GM21717 (cell line): Measurements from ENCODE around the gene FAM187B.

Source experiments
- ATAC-seq: cut with Tn5 transposase; IDR thresholded peaks from one replicate; pipeline ENCODE4 v1.9.1; 2021; ENCODE audit warnings: mild to moderate bottlenecking, moderate library complexity; ENCODE audit not compliant: unreplicated experiment

Gene FAM187B

DNA sequence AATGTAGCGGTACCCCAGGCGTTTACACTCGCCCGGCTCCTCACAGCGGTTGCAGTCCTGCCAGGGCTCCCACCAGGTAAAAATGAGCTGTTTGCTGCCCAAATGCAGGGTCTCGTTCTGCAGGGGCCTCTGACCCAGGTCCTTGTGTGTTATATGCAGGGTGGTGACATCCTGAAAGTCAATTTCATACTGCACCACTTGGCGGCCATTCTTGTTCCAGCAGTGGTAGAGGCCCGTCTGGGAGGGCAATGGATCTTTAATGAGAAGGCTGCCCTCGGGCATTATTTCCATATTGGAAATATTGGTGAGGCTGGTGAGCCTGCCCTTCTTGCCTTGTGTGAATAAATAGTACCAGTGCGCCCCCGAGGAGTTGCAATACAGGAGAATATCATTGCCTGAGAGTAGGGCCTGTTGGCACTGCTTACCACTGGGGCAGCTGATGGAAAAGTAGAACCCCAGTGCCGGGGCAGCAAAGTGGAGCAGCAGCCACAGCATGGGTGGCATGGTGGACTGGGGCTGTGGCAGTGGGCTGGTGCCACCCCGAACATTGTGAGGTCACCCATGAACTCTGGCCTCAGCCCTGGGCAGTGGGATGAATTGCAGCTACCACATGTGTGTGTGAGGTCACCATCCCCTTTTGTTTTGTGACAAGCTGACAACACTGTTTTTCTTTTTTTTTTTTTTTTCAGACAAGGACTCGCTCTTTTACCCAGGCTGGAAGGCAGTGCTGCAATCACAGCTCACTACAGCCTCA lies at the start of gene FAM187B:
Gene FAM187B (minus strand): TSS at position 563 of the 754 bp plus-strand sequence. CDS start 59 bp downstream, at position 504.
- ATAC-seq = no peak

DNA sequence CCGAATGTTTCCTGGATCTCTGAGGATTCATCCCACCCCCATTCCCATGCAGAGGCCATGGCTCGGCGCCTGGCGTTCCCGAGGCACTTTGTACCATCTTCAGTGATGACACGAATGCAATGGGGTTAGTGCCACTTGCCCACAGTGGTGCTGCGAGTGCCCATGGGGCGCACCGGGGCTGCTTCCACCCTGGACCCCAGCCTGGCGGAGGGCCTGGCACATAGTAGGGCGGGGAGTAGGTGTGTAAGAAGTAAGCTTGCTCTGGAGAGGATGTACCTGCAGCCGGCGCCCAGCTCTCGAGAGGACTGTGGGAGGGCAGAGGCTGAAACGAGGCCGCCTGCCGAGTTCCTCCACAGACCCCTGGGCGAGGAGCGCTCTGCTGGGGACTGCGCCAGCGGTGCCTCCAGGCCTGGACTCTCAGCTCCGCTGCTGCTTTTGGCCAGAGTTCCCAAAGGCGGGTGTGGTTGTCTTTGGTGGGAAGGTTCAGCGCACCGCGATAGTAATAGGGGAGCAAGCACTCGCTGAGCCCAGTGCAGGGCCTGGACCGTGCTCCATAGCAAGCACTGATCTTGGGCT lies 48.3 kb upstream of the FAM187B start:
- ATAC-seq = no peak

DNA sequence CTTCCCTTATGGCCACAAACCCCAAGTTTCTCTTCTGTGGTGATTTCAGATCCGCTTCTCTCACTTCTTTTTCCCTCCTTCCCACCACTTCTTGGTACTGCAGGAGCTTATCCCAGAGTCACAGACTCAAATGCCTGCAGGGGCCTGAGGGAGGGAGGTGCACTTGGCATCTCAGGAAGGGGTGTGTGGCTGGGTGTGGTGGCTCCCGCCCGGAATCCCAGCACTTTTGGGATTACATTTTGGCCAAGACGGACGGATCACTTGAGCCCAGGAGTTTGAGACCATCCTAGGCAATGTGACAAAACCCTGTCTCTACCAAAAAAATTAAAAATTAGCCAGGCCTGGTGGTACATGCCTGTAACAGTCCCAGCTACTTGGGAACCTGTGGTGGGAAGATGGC lies 45.8 kb upstream of the FAM187B start:
- ATAC-seq = no peak

DNA sequence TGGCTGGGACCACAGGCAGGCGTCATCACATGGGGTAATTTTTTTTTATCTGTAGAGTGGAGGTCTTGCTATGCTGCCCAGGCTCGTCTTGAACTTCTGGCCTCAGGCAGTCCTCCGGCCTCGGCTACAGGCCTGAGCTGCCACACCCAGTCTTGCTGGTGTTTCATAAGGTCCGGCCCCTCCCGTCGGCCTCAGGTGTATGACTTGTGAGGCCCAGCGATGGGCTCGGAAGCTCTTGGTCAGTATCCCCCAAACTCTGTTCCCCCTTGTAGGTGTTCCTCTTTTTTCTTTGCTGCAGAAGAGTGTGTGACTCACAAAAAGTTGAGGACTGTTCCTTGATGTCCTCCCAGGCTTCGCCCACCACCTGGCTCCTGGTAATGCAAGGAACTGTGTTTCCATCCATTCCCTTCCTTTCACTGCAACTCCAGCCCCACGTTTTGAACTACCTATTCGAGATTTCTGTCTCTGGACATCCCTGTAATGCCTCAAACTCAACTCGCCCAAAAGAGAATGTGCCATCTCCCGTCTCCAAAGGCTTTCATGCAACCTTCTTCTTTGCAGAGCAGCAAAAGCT lies 45.2 kb upstream of the FAM187B start:
- ATAC-seq = no peak

DNA sequence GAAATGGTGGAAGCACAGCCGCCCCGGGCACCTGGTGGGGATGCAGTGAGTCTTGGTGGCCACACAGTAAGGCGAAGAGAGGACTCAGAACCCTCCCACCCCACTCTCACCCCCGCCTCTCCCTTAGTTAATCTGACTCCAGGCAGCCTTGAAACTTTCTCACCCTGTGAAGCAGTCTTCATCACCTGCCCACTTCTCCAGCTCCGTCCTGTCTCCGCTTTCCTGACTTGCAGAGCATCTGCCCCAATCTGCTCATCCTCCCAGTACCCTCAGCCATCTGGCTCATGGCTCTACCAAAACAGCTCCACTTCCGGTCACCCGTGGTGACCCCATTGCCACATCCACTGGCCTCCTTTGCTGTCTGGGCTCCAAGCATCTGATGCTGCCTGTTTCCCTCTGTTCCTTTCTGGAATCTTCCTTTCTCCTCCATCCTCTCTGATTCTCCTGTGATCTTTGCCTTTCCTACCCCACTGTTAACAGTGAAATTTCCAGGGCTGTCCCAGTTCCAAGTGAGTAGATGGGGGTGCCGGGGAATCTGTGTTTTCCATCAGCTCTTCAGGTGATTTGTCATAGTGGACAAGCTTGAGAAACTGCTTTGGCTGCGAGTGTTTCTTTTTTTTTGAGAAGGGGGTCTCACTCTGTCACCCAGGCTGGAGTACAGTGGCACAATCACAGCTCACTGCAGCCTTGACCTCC lies 44.6 kb upstream of the FAM187B start:
- ATAC-seq = no peak

DNA sequence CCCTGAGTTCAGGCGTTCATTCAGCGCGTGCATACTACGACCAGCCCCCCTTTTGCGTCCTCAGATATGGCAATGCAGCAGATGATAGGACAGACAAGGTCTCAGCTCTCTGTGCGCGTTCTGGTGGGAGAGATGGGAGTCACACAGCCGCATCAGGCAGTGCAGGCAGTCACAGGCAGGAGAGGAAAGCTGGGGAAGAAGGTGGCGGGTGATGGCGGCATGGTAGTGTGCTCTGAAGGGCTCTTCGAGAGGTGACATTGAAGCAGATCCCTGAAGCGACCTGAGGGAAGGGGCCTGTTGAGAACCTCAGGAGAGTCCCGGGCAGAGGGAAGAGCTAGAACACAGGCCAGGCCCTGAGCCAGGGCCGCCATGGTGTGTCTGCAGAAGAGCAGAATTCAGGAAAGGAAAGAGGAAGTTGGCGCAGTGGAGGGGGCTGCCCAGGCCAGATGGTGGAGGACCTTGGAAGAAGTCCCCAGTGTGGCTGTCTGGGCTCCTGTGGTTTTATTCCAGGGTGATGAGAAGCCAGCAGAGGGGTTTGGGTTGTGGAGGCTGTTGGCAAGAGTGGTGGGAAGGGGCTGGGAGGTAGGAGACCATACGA lies 43.7 kb upstream of the FAM187B start:
- no peak for ATAC-seq

DNA sequence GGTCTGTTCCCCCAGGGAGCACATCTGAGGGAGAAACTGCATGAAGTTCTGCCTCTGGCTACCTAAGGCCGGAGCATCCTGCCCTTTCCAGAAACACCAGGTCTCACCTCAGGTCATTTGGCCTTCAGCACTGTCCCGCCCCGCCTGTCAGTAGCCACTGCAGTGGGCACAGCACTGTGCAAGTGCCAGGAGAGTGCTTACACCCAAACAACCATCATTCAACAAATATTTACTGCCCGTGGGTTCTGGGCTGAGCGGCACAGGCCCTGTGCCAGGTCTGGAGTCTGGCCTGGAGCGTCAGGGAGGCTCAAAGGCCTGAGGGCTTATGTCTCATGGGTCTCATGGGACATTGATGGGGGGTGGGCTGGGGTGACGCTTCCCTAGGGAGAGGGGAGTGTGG lies 43.0 kb upstream of the FAM187B start:
- no peak for ATAC-seq

DNA sequence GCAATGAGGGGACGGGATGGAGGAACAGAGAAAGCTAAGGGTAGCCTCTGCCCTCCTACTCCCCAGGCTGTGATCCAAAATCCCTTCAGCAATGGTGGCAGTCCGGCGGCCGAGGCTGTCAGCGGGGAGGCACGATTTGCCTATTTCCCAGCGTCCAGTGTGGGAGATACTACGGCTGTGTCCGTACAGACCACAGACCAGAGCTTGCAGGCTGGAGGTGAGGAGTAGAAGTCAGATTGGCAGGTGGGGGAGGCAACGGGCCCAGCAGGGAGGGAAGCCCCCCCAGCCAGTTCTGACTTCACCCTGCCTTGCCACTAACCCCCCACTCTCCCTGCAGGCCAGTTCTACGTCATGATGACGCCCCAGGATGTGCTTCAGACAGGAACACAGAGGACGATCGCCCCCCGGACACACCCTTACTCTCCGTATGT lies 41.9 kb upstream of the FAM187B start:
- no peak for ATAC-seq

DNA sequence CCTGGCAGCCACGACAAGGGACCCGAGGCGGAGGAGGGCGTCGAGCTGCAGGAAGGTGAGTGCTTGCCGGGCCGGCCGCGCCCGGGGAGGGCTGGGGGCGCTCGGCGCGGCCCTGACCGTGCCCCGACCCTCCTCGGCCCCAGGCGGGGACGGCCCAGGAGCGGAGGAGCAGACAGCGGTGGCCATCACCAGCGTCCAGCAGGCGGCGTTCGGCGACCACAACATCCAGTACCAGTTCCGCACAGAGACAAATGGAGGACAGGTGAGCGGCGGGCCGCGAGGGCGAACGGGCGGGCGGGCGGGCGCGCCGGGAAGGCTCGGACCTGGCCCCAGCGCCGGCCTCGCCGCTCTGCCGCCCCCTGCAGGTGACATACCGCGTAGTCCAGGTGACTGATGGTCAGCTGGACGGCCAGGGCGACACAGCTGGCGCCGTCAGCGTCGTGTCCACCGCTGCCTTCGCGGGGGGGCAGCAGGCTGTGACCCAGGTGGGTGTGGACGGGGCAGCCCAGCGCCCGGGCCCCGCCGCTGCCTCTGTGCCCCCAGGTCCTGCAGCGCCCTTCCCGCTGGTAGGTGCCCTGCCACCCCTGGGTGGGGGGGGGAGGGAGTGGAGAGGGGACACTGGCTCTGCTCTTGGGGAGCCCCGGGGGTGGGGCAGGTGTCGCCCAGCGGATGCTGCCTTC lies 41.0 kb upstream of the FAM187B start:
- peak; percentile 37 for ATAC-seq

DNA sequence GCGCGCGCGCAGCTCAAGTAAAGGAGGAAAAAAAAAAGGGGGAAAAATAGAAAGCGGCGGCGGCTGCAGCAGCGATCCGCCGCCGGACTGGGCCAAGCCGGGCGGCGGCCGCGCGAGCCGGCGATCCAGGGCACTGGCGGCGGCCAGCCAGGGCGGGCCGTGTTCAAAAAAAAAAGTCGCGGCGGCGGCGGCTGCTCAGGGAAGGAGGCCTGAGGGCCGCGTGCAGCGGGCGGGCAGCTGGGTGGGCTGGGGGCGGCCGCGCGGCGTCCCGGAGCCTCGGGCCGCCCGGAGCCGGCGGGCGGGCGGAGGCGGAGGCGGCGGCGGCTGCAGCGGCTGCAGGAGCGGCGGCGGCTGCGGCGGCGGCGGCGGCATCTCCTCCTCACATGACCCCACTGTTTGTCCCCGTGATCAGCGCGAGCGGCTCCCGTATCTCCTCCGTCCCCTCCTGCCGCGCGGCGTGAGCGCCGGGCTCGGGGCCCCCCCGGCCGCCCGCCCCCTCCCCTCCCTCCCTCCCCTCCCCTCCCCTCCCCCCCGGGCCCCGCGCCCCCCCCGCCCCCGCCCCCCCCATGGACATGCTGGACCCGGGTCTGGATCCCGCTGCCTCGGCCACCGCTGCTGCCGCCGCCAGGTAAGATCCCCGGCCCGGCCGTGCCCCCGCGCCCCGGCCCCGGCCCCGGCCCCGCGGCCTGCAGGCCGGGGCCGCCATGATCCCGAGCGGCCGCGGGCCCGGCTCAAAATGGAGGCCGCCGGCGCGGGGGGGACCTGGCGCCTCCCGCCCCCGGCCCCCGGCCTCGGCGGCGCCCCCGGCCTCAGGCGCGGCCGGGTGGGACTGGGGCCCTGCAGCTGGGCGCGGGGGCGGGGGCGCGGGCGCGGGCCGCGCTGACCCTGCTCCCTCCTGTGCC lies 40.2 kb upstream of the FAM187B start, which contains the start of gene USF2:
Gene USF2 (plus strand): TSS at position 427 of the 902 bp plus-strand sequence. CDS start 140 bp downstream, at position 567.
- ATAC-seq = no peak

DNA sequence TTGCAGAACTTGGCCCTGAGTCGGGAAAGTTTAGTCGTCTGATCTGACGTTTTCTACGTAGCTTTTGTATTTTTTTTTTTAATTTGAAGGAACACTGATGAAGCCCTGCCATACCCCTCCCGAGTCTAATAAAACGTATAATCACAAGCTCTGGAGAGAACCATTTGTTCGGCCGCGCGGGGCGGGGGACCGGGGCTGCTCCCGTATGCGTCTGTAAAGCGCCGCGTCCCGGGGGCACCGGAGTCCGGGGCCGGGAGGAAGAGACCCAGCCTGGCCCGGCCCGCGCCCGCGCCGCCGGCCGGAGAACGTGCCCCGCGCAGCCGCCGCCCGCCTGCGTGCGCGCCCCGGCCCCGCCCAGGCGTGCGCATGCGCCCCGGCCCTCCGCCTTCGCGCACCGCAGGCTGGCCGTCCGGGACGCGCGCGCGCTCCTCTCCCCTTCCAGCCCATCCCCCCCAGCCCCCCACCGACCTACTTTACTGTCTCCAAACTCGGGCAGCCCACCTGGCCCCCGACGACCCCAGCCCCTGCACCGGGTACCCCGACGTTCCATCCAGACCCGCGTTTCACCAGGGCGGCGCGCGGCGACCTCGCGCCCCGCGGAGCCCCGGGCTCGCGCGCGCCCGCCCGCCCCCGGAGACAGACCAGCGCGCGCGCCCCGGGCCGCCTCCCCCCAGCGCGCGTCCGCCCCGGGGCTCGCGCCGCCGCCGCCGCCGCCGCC lies 39.4 kb upstream of the FAM187B start:
- peak; percentile 39 for ATAC-seq

DNA sequence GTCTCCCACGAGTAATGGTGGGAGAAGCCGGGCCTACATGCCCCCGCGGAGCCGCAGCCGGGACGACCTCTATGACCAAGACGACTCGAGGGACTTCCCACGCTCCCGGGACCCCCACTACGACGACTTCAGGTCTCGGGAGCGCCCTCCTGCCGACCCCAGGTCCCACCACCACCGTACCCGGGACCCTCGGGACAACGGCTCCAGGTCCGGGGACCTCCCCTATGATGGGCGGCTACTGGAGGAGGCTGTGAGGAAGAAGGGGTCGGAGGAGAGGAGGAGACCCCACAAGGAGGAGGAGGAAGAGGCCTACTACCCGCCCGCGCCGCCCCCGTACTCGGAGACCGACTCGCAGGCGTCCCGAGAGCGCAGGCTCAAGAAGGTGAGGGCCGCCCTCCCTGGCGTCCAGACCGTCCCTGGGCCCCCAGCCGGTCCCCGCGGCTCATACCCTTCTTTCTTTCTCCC lies 38.8 kb upstream of the FAM187B start:
- ATAC-seq = no peak

DNA sequence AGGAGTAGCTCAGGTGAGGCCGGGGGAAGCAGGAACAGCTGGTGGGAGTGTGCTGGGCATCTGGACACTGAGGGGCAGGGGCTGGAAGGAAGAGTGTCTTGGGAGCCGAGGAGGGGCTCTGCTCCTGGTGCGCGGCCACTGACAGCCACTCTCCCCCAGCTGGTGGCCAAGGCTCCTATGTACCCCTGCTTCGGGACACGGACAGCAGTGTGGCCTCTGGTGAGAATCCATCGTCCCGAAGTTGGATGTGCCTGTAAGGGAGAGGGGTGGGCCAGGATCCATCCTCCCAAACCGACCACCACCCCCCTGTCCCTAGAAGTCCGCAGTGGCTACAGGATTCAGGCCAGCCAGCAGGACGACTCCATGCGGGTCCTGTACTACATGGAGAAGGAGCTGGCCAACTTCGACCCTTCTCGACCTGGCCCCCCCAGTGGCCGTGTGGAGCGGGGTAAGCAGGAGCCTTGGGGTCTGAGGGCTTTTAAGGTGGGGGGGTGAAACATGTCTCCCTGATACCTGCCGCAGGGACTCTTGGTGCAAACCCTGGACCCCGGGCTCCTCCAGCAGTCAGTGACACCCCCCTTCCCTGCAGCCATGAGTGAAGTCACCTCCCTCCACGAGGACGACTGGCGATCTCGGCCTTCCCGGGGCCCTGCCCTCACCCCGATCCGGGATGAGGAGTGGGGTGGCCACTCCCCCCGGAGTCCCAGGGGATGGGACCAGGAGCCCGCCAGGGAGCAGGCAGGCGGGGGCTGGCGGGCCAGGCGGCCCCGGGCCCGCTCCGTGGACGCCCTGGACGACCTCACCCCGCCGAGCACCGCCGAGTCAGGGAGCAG lies 38.2 kb upstream of the FAM187B start:
- ATAC-seq = no peak

DNA sequence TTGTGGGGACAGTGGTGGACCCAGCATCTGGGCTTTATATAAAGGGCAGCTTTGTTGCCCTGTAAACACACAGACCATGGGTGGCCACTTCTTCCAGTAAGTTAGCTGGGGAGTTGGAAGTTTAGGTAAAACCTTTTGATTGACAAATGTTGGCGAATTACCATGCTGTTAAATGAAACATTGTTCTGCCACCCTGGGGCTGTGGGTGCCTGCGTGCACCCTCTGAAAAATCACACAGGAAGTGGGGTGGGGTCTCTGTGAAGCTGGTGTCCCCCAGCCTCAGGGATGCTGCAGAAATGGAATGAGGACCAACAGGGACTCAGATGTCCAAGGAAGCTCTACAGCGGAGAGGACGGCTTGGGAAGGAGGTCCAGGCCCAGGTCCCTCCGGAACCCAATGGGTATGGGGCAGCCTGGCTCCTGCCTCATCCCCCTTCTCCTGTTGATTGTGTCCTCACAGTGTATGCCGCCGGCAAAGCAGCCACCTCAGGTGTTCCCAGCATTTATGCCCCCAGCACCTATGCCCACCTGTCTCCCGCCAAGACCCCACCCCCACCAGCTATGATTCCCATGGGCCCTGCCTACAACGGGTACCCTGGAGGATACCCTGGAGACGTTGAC lies 37.5 kb upstream of the FAM187B start:
- no peak for ATAC-seq

DNA sequence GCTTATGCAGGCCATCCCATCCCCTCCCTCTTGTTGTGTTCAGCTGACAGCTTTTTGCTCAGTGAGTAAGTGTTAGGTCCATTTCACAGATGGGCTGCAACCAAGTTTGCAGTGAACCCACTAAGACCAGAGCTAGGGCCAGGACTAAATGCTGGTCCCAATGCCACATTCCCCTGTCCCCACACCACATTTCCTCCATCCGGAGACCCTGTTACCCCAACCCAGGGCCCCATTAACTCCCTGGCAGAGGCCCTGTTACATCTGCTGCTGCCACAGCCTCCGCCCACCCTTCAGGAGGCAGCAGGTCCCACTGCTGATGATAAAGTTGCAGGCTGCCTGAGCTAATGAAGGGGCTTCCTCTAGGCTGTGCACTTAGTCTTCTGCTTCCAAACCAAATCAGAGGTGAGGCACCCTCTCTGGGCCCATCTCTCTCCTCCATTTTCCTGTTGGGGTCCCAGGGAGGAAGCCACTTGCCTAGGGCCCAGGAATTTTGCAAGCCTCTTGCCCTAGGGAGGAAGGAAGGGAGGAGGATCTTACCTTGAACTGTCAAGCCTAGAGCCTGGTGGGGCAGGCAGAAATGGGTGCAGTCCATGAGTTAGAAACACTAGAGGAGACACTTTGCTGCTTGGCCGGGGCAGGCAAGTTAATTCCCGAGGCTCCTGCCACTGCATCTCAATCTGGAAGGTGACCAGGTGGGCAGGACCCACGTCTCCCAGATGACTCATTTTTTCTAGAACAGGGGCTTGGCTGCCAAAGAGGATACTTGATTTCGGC lies 36.8 kb upstream of the FAM187B start:
- ATAC-seq = no peak

DNA sequence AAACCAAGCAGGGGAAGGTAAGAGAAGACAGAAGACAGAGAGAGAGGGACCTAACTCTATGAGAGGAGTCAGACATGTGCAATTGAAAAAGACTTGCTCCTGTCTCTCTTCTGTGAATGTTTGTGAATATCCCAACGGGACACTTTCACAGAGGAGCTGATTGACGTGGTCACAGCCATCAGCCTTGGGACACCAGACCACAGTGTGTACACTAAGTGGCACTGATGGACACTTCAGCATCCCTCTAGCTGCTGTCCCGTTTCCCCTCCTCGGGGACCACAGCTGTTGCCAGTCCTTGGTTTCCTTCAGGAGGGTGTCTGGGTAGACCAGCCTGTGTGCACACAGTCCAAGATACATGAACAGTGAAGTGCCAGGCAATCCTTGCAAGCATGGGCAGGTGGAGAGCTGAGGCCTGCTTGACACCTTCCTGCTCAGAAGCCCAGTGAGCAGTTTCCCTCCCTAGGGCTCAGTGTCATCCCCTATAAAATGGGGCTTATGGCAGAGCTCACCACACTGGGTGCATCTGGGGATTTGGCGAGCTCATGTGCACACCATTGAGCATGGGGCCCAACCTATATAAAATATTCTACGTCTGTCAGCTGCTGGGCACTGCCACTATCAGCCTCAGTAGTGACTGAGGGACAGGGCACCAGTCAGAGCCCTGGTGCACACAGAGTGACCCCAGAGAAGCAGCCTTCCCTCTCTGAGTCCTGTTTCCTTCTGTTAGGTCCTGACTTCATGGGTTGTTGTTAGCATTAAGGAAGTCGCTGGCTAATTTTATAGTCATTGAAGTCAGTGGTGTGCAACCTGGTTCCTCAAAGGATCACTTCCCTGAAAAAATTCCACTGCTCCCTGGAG lies 36.0 kb upstream of the FAM187B start:
- ATAC-seq = no peak
